ENCODE measurements around the gene OSBPL7.

The OSBPL7 gene

DNA sequence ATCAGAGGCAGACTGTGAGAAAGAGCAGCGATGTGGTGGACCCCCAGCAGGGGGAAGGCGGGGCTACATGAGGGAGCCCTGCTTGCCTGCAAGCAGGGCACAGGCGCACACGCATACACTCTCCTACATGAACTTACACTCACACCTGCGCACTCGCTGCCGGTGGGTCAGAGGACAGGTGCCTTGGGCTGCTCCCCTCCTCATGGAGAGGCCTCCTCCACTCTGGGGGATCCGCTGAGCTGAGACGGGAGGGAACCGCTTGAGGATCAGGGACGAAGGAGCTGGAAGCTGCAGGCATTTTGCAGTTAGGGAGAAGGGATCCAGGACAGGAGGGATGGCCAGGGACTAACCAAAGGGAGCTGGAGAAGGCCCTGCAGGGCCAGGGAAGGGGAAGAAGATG is 14.2 kb downstream of the OSBPL7 start:
- peaks cover 32% of the 10 kb centered on the region for H3K4me1 Mint-ChIP-seq
- DNase-seq (ENCODE audit: low spot score in 2 of 2): no peak
- no peak for ATAC-seq
- no peaks in the 10 kb centered on the region for H3K9me3 Mint-ChIP-seq
- peak overlapping the region; percentile 90 for H3K27ac Mint-ChIP-seq
- peaks cover 46% of the 10 kb centered on the region for H3K36me3 Mint-ChIP-seq
- no peak overlapping the region for H3K4me3 Mint-ChIP-seq

DNA sequence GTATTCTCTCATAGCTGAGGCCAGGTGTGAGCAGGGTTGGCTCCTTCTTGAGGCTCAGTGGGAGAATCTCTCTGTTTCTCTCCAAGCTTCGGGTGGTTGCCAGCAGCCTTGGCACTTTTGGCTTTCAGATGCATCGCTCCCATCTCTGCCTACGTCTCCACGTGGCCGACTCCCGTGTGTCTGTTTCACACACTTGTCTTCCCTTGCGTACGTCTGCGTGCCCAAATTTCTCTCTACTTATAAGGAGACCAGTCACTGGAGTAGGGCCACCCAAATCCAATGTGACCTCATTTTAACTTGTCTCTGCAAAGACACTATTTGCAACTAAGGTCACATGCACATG is 14.7 kb downstream of the OSBPL7 start:
- ATAC-seq (no peak), DNase-seq (ENCODE audit: low spot score in 2 of 2) (no peak)
- Mint-ChIP-seq H3K36me3 (peaks cover 41% of the 10 kb centered on the region), H3K27ac (no peak overlapping the region), H3K9me3 (no peaks in the 10 kb centered on the region), H3K4me1 (peaks cover 27% of the 10 kb centered on the region), H3K4me3 (no peak overlapping the region)

DNA sequence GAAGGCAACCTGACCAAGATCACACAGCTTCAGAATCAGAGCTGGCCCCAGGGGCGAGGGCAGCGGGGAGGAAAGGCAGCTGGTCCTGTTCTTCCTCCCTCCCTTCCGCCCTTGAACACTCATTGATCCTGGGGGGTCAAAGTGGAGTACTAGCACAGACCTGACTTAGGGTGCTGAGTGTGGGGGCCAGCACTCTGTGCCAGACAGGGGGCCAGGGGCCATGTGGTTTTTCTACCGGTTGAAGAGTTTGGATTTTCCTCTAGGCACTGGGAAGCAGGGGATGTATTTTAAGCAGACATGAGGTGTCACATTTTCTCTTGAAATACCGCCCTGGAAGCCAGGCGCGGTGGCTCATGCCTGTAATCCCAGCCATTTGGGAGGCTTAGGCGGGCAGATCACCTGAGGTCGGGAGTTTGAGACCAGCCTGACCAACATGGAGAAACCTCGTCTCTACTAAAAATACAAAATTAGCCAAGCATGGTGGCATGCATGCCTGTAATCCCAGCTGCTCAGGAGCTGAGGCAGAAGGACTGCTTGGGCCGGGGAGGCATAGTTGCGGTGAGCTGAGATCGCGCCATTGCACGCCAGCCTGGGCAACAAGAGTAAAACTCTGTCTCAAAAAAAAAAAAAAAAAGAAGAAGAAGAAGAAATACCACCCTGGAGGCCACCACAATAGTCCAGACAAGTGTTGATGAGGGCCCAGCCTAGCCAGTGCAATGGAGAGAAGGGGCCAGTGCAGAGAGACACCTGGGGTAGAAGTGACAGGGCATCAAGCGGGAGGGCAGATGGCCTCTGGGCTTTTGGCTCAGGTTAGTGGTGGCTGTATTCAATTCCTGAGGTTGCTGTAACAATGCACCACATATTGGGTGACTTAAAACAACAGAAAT is 15.3 kb downstream of the OSBPL7 start:
- DNase-seq (ENCODE audit: low spot score in 2 of 2): no peak
- no peak overlapping the region for H3K4me3 Mint-ChIP-seq
- H3K36me3 Mint-ChIP-seq: peaks cover 35% of the 10 kb centered on the region
- H3K4me1 Mint-ChIP-seq: peaks cover 21% of the 10 kb centered on the region
- no peaks in the 10 kb centered on the region for H3K9me3 Mint-ChIP-seq
- ATAC-seq: no peak
- no peak overlapping the region for H3K27ac Mint-ChIP-seq

DNA sequence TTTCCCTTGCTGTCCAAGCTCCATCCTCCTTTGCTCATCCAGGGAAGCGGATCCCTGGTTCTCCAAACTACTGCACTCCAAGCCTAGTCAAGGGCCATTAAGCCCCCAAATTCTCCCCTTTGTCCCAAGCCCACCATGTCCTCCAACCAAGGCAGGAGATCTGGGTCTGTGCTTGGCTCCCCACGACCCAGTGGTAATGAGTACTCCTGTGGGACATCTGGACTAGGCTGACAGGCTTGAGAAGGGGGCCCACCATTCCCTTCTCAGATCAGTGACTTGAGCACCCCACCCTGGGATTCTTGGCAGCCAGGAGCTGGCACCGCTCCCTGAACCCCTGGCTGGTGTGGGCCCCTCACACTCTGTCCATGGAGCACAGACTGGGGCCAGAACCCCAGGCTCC is 17.1 kb downstream of the OSBPL7 start:
- ATAC-seq (no peak), DNase-seq (ENCODE audit: low spot score in 2 of 2) (no peak)
- H3K9me3 Mint-ChIP-seq: no peaks in the 10 kb centered on the region
- no peak overlapping the region for H3K27ac Mint-ChIP-seq
- peaks cover 26% of the 10 kb centered on the region for H3K36me3 Mint-ChIP-seq
- no peak overlapping the region for H3K4me3 Mint-ChIP-seq
- peaks cover 3% of the 10 kb centered on the region for H3K4me1 Mint-ChIP-seq

DNA sequence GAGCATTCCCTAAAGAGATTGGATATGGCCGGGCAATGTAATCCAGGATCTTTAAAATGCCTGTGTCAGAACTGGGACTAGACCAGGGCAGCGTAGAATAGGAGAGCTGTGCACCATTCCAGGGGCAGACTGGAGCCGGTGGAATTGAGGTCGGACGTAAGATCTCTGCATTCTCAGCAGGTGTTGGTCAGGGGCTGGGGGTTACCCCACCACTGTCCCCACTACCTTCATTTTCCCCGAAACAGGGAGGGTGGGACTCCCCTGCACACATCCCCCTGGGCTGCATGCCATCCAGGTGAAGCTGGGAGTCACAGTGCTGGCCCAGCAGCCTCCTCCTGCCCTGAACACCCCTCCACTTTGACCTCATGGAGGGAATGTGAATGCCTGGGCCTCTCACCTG is 17.8 kb downstream of the OSBPL7 start:
- no peak overlapping the region for H3K4me3 Mint-ChIP-seq
- no peak overlapping the region for H3K27ac Mint-ChIP-seq
- H3K9me3 Mint-ChIP-seq: no peaks in the 10 kb centered on the region
- no peak for DNase-seq (ENCODE audit: low spot score in 2 of 2)
- H3K4me1 Mint-ChIP-seq: no peaks in the 10 kb centered on the region
- no peak for ATAC-seq
- peaks cover 20% of the 10 kb centered on the region for H3K36me3 Mint-ChIP-seq

DNA sequence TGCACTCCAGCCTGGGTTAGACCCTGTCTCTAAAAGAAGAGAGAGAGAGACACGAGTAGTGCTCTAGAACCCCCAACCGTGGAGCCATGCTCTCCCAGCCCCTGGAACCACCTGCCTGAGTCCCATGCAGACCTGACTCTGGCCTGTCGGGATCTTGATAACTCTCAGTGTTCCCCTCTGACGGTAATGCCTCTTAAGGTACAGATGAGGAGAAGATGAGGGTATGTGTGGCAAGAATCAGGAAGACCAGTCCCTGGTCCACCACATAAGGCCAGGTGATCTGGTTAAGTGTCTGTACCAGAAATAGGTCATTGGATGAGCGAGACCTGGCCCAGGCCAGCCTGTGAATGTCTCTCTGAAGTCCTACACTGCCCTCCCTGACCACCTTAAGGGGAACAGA is 18.4 kb downstream of the OSBPL7 start:
- Mint-ChIP-seq H3K9me3 (no peaks in the 10 kb centered on the region), H3K27ac (no peak overlapping the region), H3K36me3 (peaks cover 14% of the 10 kb centered on the region), H3K4me3 (no peak overlapping the region), H3K4me1 (no peaks in the 10 kb centered on the region)
- ATAC-seq: no peak
- DNase-seq (ENCODE audit: low spot score in 2 of 2): no peak

DNA sequence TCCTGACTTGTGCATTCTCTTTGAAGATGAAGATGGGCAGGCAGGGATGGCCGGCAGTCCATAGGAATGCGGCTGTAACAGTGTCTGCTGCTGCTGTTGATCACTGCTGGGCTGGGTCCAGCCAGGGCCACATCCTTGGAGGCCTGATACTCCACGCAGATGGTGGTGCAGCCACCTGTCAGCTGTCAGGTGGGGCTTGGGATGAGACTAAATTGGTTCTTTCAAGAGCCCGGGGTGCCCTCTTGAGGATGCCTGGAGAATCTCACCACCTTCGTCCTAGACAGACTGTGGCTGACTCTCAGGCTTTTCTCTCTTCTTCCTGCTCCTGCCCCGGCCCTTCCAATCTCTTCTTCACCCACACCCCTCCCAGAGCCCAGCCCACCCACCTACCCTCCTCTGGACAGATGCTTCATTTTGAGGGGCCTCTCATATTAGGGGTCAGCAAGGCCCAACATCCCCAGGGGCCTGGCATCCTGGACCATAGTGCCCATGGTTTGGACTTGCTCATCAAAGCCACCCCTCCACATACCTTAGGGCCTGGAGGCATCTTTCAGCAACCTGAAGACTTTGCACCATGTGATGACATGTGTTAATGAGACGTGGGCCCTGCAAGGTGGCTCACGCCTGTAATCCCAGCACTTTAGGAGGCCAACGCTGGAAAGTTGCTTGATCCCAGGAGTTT is 19.1 kb downstream of the OSBPL7 start:
- Mint-ChIP-seq H3K4me3 (no peak overlapping the region), H3K4me1 (no peaks in the 10 kb centered on the region), H3K36me3 (peaks cover 9% of the 10 kb centered on the region), H3K9me3 (no peaks in the 10 kb centered on the region), H3K27ac (no peak overlapping the region)
- peak in 1 of 2 donors; percentile 72 for DNase-seq (ENCODE audit: low spot score in 2 of 2)
- ATAC-seq: peak; percentile 90

DNA sequence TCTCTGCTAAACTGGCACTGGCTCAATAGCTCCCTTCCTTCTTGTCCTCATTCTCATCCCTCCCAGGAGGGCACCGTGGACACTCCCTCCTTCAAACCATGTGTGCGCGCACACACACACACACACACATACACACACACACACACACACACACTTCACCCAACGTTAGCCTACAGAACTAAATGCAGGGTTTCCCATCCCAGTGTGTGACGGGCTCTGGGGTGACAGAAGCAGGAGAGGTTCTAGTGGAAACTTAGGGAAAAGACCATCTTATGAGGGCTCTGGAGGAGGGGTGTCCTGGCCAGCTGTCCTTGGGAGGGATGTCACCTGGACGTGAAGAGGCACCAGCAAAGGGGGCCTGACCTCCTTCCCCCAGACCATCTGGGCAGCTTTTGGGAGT is 19.7 kb downstream of the OSBPL7 start:
- ATAC-seq (no peak), DNase-seq (ENCODE audit: low spot score in 2 of 2) (no peak)
- Mint-ChIP-seq H3K4me1 (no peaks in the 10 kb centered on the region), H3K4me3 (no peak overlapping the region), H3K27ac (no peak overlapping the region), H3K36me3 (peaks cover 9% of the 10 kb centered on the region), H3K9me3 (no peaks in the 10 kb centered on the region)

DNA sequence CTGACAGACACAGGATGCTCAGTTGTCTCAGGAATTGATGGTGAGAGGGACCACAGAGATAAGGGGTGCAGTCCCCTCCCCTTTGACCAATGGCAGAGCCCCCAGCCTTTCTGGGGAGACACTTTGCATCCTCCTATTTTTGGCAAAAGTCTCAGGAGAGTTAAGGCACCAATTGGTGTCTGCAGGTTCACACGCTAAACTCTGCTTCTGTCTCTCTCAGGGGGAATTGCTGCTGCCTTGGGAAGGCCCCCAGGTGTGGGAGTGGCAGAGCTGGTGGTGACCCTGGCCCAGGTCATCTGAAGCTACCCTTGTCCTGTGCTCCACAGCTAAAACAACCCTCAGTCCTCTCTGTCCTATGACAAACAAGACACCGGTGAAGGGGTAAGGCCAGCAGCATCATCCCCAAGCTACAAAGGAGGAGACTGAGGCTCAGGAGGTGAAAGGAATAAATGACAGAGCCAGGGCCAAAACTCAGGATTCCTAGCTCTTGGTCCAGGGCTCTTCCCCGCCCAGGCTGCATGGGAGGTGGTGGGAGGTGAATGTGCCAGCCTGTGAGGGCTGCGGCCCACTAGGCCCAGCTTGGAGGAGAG is 20.3 kb downstream of the OSBPL7 start:
- ATAC-seq (no peak), DNase-seq (ENCODE audit: low spot score in 2 of 2) (no peak)
- Mint-ChIP-seq H3K36me3 (peaks cover 3% of the 10 kb centered on the region), H3K27ac (no peak overlapping the region), H3K9me3 (no peaks in the 10 kb centered on the region), H3K4me3 (no peak overlapping the region), H3K4me1 (no peaks in the 10 kb centered on the region)

DNA sequence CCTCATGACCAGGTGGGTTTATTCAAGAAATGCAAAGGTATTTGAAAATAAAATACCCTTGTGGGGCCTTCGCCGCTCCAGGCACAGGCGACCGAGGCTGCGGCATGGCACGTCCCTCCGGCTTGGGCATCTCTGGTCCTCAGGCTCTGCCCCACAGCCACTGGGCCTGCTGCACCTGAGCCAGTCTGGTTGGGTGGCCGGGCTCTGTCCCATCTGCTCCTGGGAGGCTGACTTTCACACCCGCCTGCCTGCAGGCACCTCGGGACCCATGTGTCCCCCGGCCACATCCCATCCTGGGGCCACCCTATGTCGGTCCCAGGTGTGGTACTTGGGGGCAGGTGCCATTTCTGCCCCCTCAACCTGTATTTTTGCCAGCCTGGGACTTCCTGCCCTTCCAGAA is 20.9 kb downstream of the OSBPL7 start:
- ATAC-seq (no peak), DNase-seq (ENCODE audit: low spot score in 2 of 2) (no peak)
- Mint-ChIP-seq H3K36me3 (no peaks in the 10 kb centered on the region), H3K9me3 (no peaks in the 10 kb centered on the region), H3K4me3 (no peak overlapping the region), H3K27ac (no peak overlapping the region), H3K4me1 (no peaks in the 10 kb centered on the region)

DNA sequence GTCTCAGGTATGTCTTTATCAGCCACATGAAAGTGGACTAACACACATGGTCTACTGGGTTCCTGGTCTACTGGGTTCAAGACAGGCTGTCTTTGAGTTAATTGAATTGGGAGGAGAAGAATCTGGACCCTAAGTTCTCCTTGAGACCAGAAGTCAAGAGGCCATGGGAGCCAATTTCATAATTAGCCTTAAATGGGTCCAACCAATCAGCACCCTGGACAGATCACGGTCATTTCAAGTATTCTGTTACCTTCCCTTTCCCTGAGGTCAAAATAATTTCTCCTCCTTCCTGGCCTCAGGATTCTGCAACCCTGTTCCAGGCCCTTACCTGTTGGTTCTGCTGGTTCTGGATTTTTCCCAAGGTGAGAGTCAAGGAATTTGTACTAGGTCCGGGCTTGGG is 23.8 kb downstream of the OSBPL7 start:
- no peaks in the 10 kb centered on the region for H3K36me3 Mint-ChIP-seq
- no peak overlapping the region for H3K27ac Mint-ChIP-seq
- DNase-seq (ENCODE audit: low spot score in 2 of 2) (no peak), ATAC-seq (no peak)
- no peak overlapping the region for H3K4me3 Mint-ChIP-seq
- no peaks in the 10 kb centered on the region for H3K4me1 Mint-ChIP-seq
- H3K9me3 Mint-ChIP-seq: no peaks in the 10 kb centered on the region

DNA sequence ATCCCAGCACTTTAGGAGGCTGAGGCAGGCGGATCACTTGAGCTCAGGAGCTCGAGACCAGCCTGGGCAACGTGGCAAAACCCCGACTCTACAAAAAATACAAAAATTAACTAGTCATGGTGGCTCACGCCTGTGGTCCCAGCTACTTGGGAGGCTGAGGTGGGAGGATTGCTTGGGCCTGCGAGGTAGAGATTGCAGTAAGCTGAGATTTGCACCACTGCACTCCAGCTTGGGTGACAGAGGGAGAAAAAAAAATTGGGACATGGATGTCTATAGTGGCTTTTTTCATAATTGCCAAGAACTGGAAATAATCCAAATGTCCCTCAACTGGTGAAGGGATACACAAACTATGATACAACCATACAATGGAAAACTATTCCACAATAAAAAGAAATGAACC is 28.6 kb downstream of the OSBPL7 start:
- Mint-ChIP-seq H3K36me3 (peaks cover 7% of the 10 kb centered on the region), H3K4me3 (no peak overlapping the region), H3K9me3 (no peaks in the 10 kb centered on the region), H3K27ac (no peak overlapping the region), H3K4me1 (peaks cover 10% of the 10 kb centered on the region)
- ATAC-seq (no peak), DNase-seq (ENCODE audit: low spot score in 2 of 2) (no peak)

DNA sequence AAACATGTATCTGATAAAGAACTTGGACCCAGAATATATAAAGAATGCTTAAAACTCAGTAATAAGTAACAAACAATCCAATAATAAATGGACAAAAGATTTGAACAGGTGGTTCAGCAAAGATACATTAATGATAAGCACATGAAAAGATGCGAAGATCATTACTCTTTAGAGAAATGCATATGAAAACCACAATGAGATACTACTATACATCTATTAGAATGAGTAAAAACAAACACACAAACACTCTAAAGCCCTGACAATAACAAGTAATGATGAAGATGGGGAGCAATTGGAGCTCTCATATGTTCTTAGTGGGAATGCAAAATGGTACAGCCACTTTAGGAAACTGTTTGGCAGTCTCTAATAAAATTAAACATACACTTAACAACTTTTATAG is 29.1 kb downstream of the OSBPL7 start:
- ATAC-seq (no peak), DNase-seq (ENCODE audit: low spot score in 2 of 2) (no peak)
- no peaks in the 10 kb centered on the region for H3K9me3 Mint-ChIP-seq
- peaks cover 10% of the 10 kb centered on the region for H3K4me1 Mint-ChIP-seq
- no peak overlapping the region for H3K4me3 Mint-ChIP-seq
- peaks cover 7% of the 10 kb centered on the region for H3K36me3 Mint-ChIP-seq
- H3K27ac Mint-ChIP-seq: no peak overlapping the region

DNA sequence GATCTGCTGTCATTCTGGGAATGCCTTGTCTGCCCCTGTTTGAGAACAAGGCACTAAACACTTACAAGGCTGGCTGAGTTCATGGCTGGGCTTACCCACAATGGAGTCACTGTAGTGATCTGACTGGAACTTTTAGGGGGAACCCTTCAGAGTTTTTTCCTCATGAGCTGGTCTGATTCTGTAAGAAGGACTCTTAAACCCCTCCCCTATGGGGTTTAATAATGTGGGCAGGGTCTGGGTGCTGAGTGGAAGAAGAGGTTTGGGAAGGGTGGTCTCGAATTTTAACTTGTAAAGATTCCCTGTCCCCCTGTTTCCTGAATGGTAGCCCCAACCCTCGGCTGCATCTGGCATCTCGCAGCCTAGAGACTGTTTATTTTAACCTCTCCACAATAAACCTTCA is 30.6 kb downstream of the OSBPL7 start:
- peaks cover 10% of the 10 kb centered on the region for H3K4me1 Mint-ChIP-seq
- DNase-seq (ENCODE audit: low spot score in 2 of 2) (no peak), ATAC-seq (peak; percentile 41)
- no peak overlapping the region for H3K27ac Mint-ChIP-seq
- no peaks in the 10 kb centered on the region for H3K9me3 Mint-ChIP-seq
- H3K36me3 Mint-ChIP-seq: peaks cover 7% of the 10 kb centered on the region
- peak overlapping the region; percentile 79 for H3K4me3 Mint-ChIP-seq

DNA sequence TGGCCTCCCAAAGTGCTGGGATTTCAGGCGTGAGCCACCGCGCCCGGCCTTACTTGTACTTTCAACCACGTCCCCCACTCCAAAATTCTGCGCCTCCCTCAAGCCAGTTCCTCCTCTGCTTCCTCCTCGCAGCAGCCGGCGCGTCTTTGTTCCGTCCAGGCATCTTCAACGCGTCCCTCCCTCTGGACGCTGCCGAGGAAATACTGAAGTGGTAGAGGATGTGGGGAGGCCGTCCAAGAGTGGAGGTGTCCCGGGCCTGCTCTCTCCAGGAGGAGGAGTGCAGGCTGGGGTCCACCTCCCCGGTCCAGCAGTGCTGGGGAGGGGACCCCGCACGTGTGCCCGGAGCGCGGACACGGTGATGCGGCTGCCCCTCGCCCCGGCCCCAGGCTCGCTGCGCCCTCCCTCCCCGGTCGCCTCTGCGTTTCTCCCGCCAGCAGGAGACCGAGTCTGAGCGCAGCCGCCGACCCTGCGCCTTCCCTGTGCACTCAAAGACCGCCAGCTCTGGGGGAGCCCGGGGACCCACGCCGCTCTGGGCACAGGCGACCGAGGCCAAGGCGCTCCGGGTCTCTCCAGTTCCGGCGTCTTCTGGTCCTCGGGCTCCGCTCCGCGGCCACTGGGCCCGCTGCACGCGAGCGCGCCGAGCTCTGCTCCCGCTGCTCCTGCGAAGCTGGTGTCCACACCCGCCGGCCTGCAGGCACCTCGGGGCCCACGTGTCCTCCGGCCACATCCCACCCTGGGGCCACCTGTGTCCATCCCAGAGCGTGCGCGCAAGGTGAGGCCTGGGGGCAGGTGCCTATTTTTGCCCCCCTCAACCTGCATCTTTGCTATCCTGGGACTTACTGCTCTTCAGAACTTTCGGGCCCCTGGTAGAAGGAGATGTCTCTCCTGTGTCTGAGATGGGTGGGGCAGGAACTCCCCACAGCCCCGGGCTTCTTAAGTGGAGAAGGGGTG is 31.7 kb downstream of the OSBPL7 start:
- Mint-ChIP-seq H3K4me1 (peaks cover 10% of the 10 kb centered on the region), H3K9me3 (no peaks in the 10 kb centered on the region), H3K27ac (no peak overlapping the region), H3K36me3 (peaks cover 7% of the 10 kb centered on the region), H3K4me3 (peak overlapping the region; percentile 79)
- DNase-seq (ENCODE audit: low spot score in 2 of 2) (peak; percentile 56 to 79), ATAC-seq (peak; percentile 97)

Measured in stimulated activated effector memory CD8-positive, alpha-beta T cell treated with anti-CD3 and anti-CD28 coated beads, Interleukin-12 subunit alpha, Interleukin-12 subunit beta, amount 100 ng/mL, for 72 hours (primary cell).